OCI-LY1 (cell line): ENCODE measurements around the gene ZNF316.

Source experiments
- EZH2 ChIP-seq: fragments of 200-600 bp; sonication (generic), shearing (Covaris generic); IDR thresholded peaks from 2 replicates; pipeline ENCODE4 v1.8.0; 2017; ENCODE audit warnings: borderline replicate concordance, mixed run types, mild to moderate bottlenecking, antibody characterized with exemption, low read length, moderate library complexity, mixed read lengths
- TF ChIP-seq, protein P1 (sequence below): fragments of 200-600 bp; sonication (generic), shearing (Covaris generic); IDR thresholded peaks from 2 replicates; pipeline ENCODE4 v1.5.1; 2017; ENCODE audit warnings: mild to moderate bottlenecking, antibody characterized with exemption, low read length, moderate library complexity, mixed read lengths

DNA sequence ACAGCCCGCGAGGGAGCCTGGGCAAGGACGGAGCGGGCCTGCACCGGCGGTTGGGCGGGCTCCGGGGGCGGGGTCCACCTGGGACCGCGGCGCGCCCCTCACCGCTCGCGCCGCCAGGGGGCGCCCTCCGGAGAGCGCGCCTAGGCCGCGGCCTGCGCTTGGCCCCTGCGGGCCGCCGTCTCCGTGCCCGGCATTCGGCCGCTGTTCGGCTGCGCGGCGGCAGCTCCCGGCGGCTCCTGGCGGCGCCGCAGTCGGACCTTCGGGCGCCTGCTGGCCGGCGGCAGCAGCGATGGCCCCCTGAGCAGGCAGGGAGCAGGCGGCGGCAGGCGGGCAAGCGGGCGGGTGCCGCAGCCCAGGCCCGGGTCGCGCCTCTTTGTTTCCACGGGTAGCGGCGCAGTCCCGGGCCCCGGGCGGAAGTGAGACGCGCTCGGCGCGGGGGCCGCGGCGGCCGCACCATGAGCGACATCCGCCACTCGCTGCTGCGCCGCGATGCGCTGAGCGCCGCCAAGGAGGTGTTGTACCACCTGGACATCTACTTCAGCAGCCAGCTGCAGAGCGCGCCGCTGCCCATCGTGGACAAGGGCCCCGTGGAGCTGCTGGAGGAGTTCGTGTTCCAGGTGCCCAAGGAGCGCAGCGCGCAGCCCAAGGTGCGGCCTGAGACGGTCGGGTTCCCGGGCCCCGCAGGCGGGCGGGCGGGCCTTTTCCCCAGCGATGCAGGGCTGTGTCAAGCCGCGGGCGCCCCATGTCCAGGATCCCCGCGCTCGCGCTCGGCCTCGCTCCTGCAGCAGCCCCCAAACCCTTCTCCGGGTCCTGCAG, 47.1 kb upstream of the ZNF316 start, which contains the start of gene INTS15:
- TF ChIP-seq, protein P1, sequence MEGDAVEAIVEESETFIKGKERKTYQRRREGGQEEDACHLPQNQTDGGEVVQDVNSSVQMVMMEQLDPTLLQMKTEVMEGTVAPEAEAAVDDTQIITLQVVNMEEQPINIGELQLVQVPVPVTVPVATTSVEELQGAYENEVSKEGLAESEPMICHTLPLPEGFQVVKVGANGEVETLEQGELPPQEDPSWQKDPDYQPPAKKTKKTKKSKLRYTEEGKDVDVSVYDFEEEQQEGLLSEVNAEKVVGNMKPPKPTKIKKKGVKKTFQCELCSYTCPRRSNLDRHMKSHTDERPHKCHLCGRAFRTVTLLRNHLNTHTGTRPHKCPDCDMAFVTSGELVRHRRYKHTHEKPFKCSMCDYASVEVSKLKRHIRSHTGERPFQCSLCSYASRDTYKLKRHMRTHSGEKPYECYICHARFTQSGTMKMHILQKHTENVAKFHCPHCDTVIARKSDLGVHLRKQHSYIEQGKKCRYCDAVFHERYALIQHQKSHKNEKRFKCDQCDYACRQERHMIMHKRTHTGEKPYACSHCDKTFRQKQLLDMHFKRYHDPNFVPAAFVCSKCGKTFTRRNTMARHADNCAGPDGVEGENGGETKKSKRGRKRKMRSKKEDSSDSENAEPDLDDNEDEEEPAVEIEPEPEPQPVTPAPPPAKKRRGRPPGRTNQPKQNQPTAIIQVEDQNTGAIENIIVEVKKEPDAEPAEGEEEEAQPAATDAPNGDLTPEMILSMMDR = peak; percentile 37
- no peak for TF ChIP-seq EZH2
